ENCODE measurements around the gene PSMD13.

DNA sequence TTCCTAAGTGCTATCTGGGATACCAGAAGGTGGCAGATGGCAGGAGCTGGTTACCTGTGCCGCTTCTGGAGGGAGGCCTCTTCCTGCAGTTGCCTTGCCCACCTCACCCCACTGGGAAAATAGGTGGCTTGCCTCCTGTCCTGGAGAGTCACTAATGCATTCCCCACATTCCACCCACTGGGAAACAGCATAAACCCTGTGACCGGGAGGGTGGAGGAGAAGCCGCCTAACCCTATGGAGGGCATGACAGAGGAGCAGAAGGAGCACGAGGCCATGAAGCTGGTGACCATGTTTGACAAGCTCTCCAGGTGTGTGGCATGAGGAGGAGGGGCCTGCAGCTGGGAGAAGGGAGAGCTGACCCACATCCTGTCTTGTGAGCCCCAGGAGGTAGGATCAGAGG lies 23.7 kb upstream of the PSMD13 start:
- TF ChIP-seq, protein P1, sequence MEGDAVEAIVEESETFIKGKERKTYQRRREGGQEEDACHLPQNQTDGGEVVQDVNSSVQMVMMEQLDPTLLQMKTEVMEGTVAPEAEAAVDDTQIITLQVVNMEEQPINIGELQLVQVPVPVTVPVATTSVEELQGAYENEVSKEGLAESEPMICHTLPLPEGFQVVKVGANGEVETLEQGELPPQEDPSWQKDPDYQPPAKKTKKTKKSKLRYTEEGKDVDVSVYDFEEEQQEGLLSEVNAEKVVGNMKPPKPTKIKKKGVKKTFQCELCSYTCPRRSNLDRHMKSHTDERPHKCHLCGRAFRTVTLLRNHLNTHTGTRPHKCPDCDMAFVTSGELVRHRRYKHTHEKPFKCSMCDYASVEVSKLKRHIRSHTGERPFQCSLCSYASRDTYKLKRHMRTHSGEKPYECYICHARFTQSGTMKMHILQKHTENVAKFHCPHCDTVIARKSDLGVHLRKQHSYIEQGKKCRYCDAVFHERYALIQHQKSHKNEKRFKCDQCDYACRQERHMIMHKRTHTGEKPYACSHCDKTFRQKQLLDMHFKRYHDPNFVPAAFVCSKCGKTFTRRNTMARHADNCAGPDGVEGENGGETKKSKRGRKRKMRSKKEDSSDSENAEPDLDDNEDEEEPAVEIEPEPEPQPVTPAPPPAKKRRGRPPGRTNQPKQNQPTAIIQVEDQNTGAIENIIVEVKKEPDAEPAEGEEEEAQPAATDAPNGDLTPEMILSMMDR (CRISPR knock-in tag; IDR thresholded peaks at IDR 0.05) = no peak
- TF ChIP-seq GZF1 (CRISPR knock-in tag; IDR thresholded peaks at IDR 0.05) (no peak), ZFP36 (IDR thresholded peaks at IDR 0.05; ENCODE audit: borderline replicate concordance, low read depth, low read length, partially characterized antibody) (no peak), ZNF747 (CRISPR knock-in tag; IDR thresholded peaks at IDR 0.05; ENCODE audit: borderline replicate concordance) (no peak), MAFK (conservative IDR thresholded peaks at IDR 0.05 in 1 of 2, IDR thresholded peaks at IDR 0.05 in 1 of 2; ENCODE audit: low read length in 2 of 2) (no peak), U2AF2 (IDR thresholded peaks at IDR 0.05; ENCODE audit: low read depth, low read length) (no peak), SNAPC5 (CRISPR knock-in tag; IDR thresholded peaks at IDR 0.05; ENCODE audit: borderline replicate concordance) (no peak), ZNF138 (CRISPR knock-in tag; IDR thresholded peaks at IDR 0.05; ENCODE audit: low read depth) (no peak), POLR2A (IDR thresholded peaks at IDR 0.05; ENCODE audit: insufficient read depth in 1 of 2, low read depth in 2 of 2, low read length in 2 of 2) (no peak), HCFC1 (IDR thresholded peaks at IDR 0.05; ENCODE audit: low read depth, low read length) (no peak), TMF1 (CRISPR knock-in tag; IDR thresholded peaks at IDR 0.05; ENCODE audit: low read depth) (no peak), SUZ12 (IDR thresholded peaks at IDR 0.05; ENCODE audit: low read depth, low read length) (no peak)

Measured in HepG2 (cell line).